ENCODE data around the gene ZNF616. TPM values are rescaled to one million over a fixed set of nuclear protein-coding genes. Genes with fewer than 3 reads are reported as not detected.
A peak's percentile ranks its signal among the peaks of the same experiment; 100 is the strongest.

Gene ZNF616
- total RNA-seq, 2 donors from 2014 or later = 3.6 to 6.2 TPM

GRCh38 chr19:52172347-52172746, 32.6 kb upstream of the ZNF616 start:
- DNase-seq (no peak), ATAC-seq (no peak)
- Histone ChIP-seq H3K27ac (peak overlapping the region in 2 of 4 donors; percentile 79 to 85), H3K9me3 (no peaks in the 10 kb centered on the region), H3K27me3 (no peaks in the 10 kb centered on the region), H3K4me1 (peaks cover 6% of the 10 kb centered on the region), H3K4me3 (no peak overlapping the region), H3K36me3 (replicated peaks in 1 of 2; ENCODE audit: insufficient read depth in 1 of 2, low read depth in 2 of 2) (peaks cover 0 to 1% of the 10 kb centered on the region in 2 donors)
- TF ChIP-seq CTCF (IDR thresholded peaks at IDR 0.05) (no peak), POLR2A (IDR thresholded peaks at IDR 0.05) (no peak)
- 89 to 96% methylated on average over 1 of the region's 1 CpG for WGBS, 2 donors
- intact Hi-C loops (cut with DNase I) = no loop called here

- DNase-seq (peak; percentile 92 to 95 (median 93)), ATAC-seq (peak; percentile 98)
- 4% methylated on average over 36 to 37 of the region's 37 CpGs for WGBS, 2 donors
- Histone ChIP-seq H3K27me3 (no peaks in the 10 kb centered on the region), H3K27ac (peak within 1 kb of the TSS; percentile 48 to 85 (median 73)), H3K9me3 (no peaks in the 10 kb centered on the region), H3K36me3 (replicated peaks in 1 of 2; ENCODE audit: insufficient read depth in 1 of 2, low read depth in 2 of 2) (peaks cover 0 to 1% of the 10 kb centered on the region in 2 donors), H3K4me3 (peak within 1 kb of the TSS; percentile 46 to 68), H3K4me1 (peaks cover 6% of the 10 kb centered on the region)
- intact Hi-C loops (cut with DNase I) = no loop called here
- TF ChIP-seq POLR2A (IDR thresholded peaks at IDR 0.05) = peak in 2 of 3 donors; percentile 55 to 58
- no peak for TF ChIP-seq CTCF (IDR thresholded peaks at IDR 0.05)
Measured at GRCh38 chr19:52171321-52172169, 31.8 kb upstream of the ZNF616 start, which contains the start of gene ZNF836. Gene ZNF836 (minus strand): TSS chr19:52171621. CDS start chr19:52168072, 3,549 bp downstream.

GRCh38 chr19:52170863-52171320, 31.2 kb upstream of the ZNF616 start:
- ATAC-seq = peak; percentile 34
- 0 to 1% methylated on average over 18 to 22 of the region's 22 CpGs for WGBS, 2 donors
- Histone ChIP-seq H3K9me3 (no peaks in the 10 kb centered on the region), H3K27ac (peak overlapping the region; percentile 48 to 85 (median 73)), H3K4me1 (peaks cover 6% of the 10 kb centered on the region), H3K27me3 (no peaks in the 10 kb centered on the region), H3K4me3 (peak overlapping the region; percentile 46 to 68), H3K36me3 (replicated peaks in 1 of 2; ENCODE audit: insufficient read depth in 1 of 2, low read depth in 2 of 2) (peaks cover 0 to 1% of the 10 kb centered on the region in 2 donors)
- intact Hi-C loops (cut with DNase I) = no loop called here
- TF ChIP-seq CTCF (IDR thresholded peaks at IDR 0.05) = no peak
- TF ChIP-seq POLR2A (IDR thresholded peaks at IDR 0.05) = no peak
- DNase-seq = peak in 3 of 4 donors; percentile 23 to 33 (median 25)

- 3% methylated on average over 5 of the region's 5 CpGs for WGBS, 2 donors
- H3K4me1 ChIP-seq = peaks cover 6% of the 10 kb centered on the region
- peak overlapping the region; percentile 46 to 68 for H3K4me3 ChIP-seq
- intact Hi-C loops (cut with DNase I) = no loop called here
- ATAC-seq (no peak), DNase-seq (peak in 1 of 4 donors; percentile 10)
- peak overlapping the region in 3 of 4 donors; percentile 67 to 85 (median 79) for H3K27ac ChIP-seq
- TF ChIP-seq POLR2A (IDR thresholded peaks at IDR 0.05) = no peak
- no peak for TF ChIP-seq CTCF (IDR thresholded peaks at IDR 0.05)
- H3K9me3 ChIP-seq = no peaks in the 10 kb centered on the region
- peaks cover 0 to 1% of the 10 kb centered on the region in 2 donors for H3K36me3 ChIP-seq (replicated peaks in 1 of 2; ENCODE audit: insufficient read depth in 1 of 2, low read depth in 2 of 2)
- H3K27me3 ChIP-seq = no peaks in the 10 kb centered on the region
Measured at GRCh38 chr19:52170304-52170703, 30.6 kb upstream of the ZNF616 start.

All from body of pancreas (tissue), 4 donors.